ENCODE results near the gene PTPN1. TPM values are rescaled to one million over a fixed set of nuclear protein-coding genes. Genes with fewer than 3 reads are reported as not detected.

Gene PTPN1
- total and polyA plus RNA-seq, 4 donors: 51.4 to 80.4 (median 64.7) TPM

DNA sequence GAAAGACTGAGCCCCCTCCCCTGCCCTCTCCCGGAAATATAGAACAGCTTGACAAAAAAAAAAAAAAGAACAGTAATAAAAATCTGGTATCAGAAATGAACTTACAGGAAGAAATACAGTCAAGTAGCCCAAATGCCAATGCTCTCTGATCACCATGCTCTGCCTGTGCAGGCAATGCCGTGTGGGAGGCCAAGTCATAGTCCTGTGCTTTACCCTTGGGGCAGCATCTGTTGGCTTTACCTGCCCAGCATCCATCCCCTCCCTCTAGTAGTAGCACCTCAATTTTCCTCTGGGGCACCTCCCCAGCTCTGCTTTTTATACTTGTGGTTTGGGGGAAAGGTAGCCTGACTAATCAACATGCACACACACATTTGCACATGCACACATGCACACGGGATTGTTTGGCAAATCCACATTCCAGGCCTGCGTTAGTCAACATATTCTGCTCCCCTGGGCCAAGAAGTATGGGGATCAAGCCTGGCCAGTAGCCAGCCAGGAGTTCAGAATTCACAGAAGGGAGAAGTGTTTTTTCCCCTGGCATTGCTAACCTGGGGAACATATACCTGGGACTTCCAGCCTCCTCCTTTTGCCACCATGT lies 111.0 kb downstream of the PTPN1 start:
- no peak overlapping the region for H3K9ac ChIP-seq (ENCODE audit: insufficient read depth in 1 of 2, low read length in 2 of 2)
- WGBS, 2 donors: 61 to 85% methylated on average over 4 of the region's 4 CpGs

DNA sequence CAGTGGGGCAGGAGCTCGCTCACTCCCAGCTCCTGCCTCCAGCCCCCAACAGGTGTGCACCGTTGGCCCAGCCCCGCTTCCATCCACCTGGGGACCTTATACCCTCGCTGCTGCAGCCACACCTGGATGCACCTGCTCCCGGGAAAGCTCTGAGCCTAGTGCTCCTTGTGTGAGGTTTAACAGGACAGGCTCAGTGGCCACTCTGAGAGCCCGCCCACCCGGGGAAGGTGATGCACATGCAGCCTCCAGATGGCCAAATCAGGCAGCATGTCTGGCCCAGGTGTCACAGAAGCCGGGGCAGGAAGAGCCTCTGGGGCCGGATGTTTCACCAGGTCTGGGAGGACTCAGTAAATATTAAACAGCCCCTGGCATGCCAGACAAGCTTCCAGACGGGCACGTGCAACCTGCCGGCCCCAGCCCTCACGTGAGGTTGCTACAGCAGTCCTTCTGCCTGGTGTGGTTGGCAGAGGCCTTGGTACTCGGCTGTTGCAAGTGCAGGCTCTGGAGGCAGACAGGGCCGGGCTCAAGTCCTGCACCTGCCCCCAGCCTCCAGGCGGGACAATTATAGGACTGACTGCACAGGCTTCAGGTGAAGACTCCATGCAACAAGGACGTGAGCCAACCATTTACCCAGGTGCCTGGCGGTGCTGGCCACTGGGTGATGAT lies 114.3 kb downstream of the PTPN1 start:
- H3K4me3 ChIP-seq: no peak overlapping the region
- H3K36me3 ChIP-seq (ENCODE audit: control insufficient read depth in 4 of 4, insufficient read depth in 4 of 4, low read length in 4 of 4): no peaks in the 10 kb centered on the region
- WGBS, 2 donors: 70 to 87% methylated on average over 18 of the region's 18 CpGs
- H3K9ac ChIP-seq (ENCODE audit: insufficient read depth in 1 of 2, low read length in 2 of 2): no peak overlapping the region
- peaks cover 0 to 13% (median 0%) of the 10 kb centered on the region in 5 donors for H3K4me1 ChIP-seq (ENCODE audit: control insufficient read depth in 5 of 5, insufficient read depth in 5 of 5, low read length in 5 of 5)
- TF ChIP-seq, protein P1, sequence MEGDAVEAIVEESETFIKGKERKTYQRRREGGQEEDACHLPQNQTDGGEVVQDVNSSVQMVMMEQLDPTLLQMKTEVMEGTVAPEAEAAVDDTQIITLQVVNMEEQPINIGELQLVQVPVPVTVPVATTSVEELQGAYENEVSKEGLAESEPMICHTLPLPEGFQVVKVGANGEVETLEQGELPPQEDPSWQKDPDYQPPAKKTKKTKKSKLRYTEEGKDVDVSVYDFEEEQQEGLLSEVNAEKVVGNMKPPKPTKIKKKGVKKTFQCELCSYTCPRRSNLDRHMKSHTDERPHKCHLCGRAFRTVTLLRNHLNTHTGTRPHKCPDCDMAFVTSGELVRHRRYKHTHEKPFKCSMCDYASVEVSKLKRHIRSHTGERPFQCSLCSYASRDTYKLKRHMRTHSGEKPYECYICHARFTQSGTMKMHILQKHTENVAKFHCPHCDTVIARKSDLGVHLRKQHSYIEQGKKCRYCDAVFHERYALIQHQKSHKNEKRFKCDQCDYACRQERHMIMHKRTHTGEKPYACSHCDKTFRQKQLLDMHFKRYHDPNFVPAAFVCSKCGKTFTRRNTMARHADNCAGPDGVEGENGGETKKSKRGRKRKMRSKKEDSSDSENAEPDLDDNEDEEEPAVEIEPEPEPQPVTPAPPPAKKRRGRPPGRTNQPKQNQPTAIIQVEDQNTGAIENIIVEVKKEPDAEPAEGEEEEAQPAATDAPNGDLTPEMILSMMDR (IDR thresholded peaks at IDR 0.05; ENCODE audit: control extremely low read depth, extremely low read depth): no peak
- H3K9me3 ChIP-seq (ENCODE audit: control insufficient read depth in 4 of 4, insufficient read depth in 3 of 4, low read length in 3 of 4): peaks cover 0 to 10% (median 4%) of the 10 kb centered on the region in 4 donors
- H3K27ac ChIP-seq (ENCODE audit: low read depth in 1 of 2, low read length in 1 of 2): no peak overlapping the region
- ATAC-seq (ENCODE audit: insufficient read depth, low FRiP score) (peak; percentile 36), DNase-seq (peak; percentile 13 to 65 (median 42))
- no peaks in the 10 kb centered on the region for H3K27me3 ChIP-seq (ENCODE audit: control insufficient read depth in 3 of 3, insufficient read depth in 3 of 3, low read length in 2 of 3)

More for the DNA sequence above, 111.0 kb downstream of the PTPN1 start:
- Histone ChIP-seq H3K36me3 (ENCODE audit: control insufficient read depth in 4 of 4, insufficient read depth in 4 of 4, low read length in 4 of 4) (no peaks in the 10 kb centered on the region), H3K27ac (ENCODE audit: low read depth in 1 of 2, low read length in 1 of 2) (no peak overlapping the region), H3K4me3 (no peak overlapping the region), H3K9me3 (ENCODE audit: control insufficient read depth in 4 of 4, insufficient read depth in 3 of 4, low read length in 3 of 4) (peaks cover 0 to 10% (median 4%) of the 10 kb centered on the region in 4 donors), H3K4me1 (ENCODE audit: control insufficient read depth in 5 of 5, insufficient read depth in 5 of 5, low read length in 5 of 5) (peaks cover 0 to 1% (median 0%) of the 10 kb centered on the region in 5 donors), H3K27me3 (ENCODE audit: control insufficient read depth in 3 of 3, insufficient read depth in 3 of 3, low read length in 2 of 3) (no peaks in the 10 kb centered on the region)
- DNase-seq (no peak), ATAC-seq (ENCODE audit: insufficient read depth, low FRiP score) (no peak)
- TF ChIP-seq, protein P1 (IDR thresholded peaks at IDR 0.05; ENCODE audit: control extremely low read depth, extremely low read depth): no peak

DNA sequence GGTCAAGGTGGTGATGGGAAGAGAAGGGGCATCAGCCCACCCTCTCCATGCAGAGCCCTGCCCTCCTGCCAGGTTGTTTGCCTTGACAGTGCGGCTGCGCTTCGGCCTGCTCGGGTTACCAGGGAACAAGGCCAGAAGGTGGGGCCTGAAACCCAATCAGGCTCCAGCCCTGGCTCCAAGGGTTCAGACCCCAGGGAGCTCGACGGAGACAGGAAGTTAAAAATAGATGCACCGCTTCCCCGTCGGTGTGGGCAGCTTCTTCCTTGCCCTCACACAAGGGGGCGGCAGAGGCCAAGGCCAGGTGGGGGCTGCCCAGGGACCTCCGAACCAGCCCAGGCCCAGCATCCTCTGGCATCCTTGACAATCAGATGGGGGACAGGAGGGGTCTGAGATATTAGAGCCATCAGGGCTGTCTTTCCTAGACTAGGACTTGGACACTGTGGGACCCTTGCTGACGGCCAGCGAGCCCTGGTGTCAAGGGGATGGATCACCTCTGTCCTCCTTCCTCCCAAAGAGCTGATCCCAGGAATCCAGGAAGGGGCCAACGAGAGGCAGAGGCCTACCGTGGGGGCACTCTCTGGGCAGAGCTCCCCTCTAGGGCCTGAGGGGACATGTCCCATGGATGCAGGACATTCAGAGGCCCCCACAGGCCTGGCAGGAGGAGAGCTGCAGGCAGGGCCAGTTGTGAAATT lies 115.9 kb downstream of the PTPN1 start:
- WGBS, 2 donors: 52 to 54% methylated on average over 15 of the region's 15 CpGs
- Histone ChIP-seq H3K9ac (ENCODE audit: insufficient read depth in 1 of 2, low read length in 2 of 2) (no peak overlapping the region), H3K4me3 (no peak overlapping the region), H3K27ac (ENCODE audit: low read depth in 1 of 2, low read length in 1 of 2) (no peak overlapping the region), H3K27me3 (ENCODE audit: control insufficient read depth in 3 of 3, insufficient read depth in 3 of 3, low read length in 2 of 3) (no peaks in the 10 kb centered on the region), H3K4me1 (ENCODE audit: control insufficient read depth in 5 of 5, insufficient read depth in 5 of 5, low read length in 5 of 5) (peaks cover 0 to 13% (median 0%) of the 10 kb centered on the region in 5 donors), H3K9me3 (ENCODE audit: control insufficient read depth in 4 of 4, insufficient read depth in 3 of 4, low read length in 3 of 4) (peaks cover 0 to 5% (median 3%) of the 10 kb centered on the region in 4 donors), H3K36me3 (ENCODE audit: control insufficient read depth in 4 of 4, insufficient read depth in 4 of 4, low read length in 4 of 4) (no peaks in the 10 kb centered on the region)
- peak; percentile 16 for ATAC-seq (ENCODE audit: insufficient read depth, low FRiP score)
- TF ChIP-seq, protein P1 (IDR thresholded peaks at IDR 0.05; ENCODE audit: control extremely low read depth, extremely low read depth): no peak
- no peak for DNase-seq

All from lung (tissue), 12 donors.